GM12801 (cell line): ENCODE measurements around the gene ADIPOR2.

Source experiments
- TF ChIP-seq, protein P1 (sequence below): IDR thresholded peaks from one replicate; pipeline ENCODE4 v1.5.1; 2011; ENCODE audit warnings: control low read depth; ENCODE audit not compliant: insufficient read length; ENCODE audit errors: extremely low read depth

Gene ADIPOR2

DNA sequence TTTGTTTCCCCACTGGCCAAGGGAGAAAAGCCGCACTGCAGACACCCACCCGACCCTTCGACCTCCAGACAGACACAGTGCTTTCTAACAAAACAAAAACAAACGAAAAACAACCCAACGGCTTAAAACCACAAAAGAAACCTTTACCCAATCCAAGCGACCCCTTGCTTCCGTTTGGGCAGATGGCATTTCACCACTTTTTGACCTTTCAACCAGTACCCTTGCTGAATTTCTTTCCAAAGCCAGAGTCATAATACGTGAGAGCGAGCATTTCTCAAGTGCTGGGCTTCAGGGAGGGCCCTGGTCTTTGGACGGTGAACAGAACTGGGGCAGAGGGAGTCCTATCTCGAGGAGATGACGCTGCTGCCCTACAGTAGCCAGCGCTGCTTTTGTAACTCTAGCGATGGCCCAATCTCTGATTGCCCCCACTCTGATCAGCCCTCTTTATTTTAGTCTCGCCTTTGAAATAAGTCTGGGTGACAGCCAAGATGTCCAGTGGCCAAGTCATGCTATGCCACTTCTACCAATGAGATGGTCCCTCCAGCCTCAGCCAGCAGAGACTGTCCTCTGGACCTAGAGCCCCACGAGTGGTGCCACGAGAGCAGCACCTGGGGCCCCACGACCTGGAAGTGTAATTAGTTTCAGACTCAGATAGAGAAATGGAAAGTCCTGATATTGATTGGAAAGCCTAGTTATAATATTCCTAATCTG lies 21.9 kb upstream of the ADIPOR2 start:
- TF ChIP-seq, protein P1, sequence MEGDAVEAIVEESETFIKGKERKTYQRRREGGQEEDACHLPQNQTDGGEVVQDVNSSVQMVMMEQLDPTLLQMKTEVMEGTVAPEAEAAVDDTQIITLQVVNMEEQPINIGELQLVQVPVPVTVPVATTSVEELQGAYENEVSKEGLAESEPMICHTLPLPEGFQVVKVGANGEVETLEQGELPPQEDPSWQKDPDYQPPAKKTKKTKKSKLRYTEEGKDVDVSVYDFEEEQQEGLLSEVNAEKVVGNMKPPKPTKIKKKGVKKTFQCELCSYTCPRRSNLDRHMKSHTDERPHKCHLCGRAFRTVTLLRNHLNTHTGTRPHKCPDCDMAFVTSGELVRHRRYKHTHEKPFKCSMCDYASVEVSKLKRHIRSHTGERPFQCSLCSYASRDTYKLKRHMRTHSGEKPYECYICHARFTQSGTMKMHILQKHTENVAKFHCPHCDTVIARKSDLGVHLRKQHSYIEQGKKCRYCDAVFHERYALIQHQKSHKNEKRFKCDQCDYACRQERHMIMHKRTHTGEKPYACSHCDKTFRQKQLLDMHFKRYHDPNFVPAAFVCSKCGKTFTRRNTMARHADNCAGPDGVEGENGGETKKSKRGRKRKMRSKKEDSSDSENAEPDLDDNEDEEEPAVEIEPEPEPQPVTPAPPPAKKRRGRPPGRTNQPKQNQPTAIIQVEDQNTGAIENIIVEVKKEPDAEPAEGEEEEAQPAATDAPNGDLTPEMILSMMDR: no peak

DNA sequence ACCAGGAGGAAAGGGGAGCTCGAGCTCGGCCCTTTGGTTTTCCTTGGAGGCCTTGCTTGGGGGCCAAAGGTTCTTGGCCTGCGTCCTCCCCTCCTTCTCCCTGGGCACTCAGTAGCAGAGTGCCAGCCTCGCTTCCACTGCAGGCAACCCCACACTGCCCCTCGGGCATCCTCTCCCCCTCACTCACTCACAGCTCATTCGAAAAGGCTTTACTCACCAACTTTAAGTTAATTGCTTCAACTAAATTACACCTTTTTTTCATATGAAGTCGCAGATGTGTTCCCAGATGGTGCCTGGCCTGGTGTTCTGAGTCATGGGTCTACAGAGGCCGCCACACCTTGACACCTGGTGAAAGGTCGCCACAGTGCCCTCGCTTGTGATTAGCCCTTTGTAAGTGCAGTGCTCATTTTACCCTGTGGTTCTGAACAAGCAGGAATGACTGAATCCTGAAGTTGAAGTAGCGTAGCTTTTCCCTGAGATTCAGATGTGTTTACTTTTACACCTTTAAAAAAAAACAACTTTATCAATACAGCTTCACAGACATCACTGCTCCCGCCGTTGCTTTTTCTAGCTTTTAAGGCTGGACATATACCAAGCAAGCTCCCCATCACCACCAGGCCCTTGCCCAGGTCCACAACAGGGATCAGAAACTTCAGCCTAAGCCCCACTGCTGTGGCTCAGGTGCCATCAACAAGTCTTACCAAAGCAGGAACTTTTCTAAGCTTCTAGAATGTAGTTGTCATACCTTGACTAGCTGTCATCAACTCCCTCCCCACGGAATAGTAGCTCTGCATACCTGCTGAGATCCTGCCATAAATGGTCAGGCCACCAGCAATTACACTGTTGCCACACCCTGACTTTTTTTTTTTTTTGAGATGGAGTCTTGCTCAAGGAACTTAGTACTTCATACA lies 20.3 kb upstream of the ADIPOR2 start:
- TF ChIP-seq, protein P1: no peak

DNA sequence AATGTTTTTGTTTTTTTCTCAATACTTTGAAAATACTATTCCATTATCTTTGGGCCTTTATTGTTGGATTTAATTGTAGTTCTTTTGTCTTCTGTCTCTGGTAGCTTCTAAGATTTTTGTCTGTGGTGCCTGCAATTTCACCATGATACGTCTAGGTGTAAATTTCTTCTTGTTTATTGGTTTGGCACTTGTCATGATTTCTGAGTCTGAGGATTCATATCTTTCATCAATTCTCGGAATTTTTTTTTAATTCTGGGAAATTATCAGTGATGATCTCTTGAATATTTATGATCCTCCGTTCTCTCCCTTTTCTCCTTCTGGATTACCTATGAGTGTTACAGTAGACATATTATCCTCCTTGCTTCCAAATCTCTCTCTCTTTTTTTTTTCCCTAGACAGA lies 14.8 kb upstream of the ADIPOR2 start:
- TF ChIP-seq, protein P1: no peak

DNA sequence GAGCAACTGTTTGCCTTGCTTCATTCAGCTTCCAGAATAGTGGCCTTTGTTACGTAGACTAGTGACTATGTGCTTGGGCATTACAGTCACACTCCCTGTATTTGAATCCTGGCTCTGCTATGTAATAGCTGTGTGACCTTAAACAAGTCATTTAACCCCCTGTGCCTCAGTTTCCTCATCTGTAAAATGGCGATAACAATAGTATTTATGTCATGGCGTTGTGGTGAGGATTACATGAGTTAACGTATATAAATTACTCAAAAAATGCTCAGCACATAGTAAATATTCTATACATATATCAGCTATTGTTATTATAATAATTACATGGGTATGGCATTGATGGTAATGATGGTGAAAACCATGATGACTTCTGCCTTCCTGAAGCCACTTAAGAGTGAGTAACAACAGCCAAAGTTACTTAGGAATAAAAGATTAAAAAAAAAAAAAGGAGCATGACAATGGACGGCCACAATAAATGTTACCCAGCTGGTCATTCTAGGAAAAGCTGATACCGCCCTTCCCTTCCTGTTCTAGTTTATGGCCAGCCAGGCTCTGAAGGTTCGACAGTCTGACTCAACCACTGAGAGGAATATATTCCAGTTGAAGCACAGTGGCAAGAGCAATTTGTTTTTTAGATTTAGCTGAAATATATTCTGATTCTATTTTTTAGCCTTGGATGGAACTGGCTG lies 9.9 kb upstream of the ADIPOR2 start:
- TF ChIP-seq, protein P1: no peak

DNA sequence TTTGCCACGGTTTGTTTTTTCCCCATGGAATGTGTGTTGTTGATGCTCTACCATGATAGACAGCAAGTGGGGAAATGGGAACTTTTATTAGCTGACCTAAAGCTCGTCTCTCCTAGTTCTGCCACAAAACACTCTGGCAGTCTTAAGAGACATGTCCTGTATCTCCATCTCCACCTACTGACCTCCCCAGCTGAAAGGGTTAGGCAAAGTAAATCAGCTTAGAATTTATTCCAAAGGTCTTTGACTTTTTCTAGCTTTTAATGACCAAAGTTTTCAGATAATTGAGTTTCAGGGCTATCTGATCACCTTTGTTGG lies 9.4 kb upstream of the ADIPOR2 start:
- TF ChIP-seq, protein P1: no peak

DNA sequence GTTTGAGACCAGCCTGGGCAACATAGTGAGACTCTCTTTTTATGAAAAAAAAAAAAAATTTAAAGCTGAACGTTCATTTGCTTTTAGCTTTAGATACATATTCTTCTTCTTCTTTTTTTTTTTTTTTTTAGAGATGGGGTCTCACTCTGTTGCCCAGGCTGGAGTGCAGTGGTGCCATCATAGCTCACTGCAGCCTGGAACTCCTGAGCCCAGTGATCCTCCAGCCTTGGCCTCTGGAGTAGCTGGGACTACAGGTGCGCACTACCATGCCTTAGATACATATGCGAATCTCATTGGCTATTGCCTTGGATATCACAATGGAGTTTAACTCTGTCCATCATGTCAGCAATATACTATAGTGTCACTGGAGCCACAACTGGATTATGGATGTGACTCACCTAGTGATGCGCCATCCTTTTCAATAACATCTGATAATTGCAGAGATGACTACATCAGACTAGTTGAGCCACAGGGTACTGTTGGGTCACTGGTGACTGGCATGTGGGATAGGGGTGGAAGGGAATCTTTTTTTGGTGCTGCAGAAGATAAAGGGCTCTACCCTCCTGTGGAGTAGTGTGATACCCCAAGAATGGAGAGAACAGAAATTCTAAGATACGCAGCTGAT lies 2.7 kb upstream of the ADIPOR2 start:
- TF ChIP-seq, protein P1: no peak
